Tibial artery (tissue), 4 donors: ENCODE data around the gene NUDT1.

Source experiments
- DNase-seq, 2 donors: peaks; one replicate each; pipeline ENCODE4 v3.0.0-alpha.2; 2019
- H3K27ac ChIP-seq, 2 donors: fragments of 200-600 bp; sonication (generic) in 1 of 2; 1 replicate in 1 of 2; 2 replicates in 1 of 2; pipeline ENCODE4 v1.5.1; 2018 to 2019; ENCODE audit warnings: mild to moderate bottlenecking in 1 of 2
- H3K27me3 ChIP-seq, 2 donors: fragments of 200-600 bp; sonication (generic) in 1 of 2; one replicate each; pipeline versions ENCODE4 v1.5.1 to v1.6.0; 2016 to 2019
- H3K36me3 ChIP-seq, 3 donors: fragments of 200-600 bp; sonication (generic) in 2 of 3; one replicate each; pipeline ENCODE4 v1.5.1; 2016 to 2019; ENCODE audit warnings: mild to moderate bottlenecking in 2 of 3
- H3K4me1 ChIP-seq, 4 donors: fragments of 200-600 bp; sonication (generic) in 2 of 4; 1 replicate in 3 of 4; 2 replicates in 1 of 4; pipeline ENCODE4 v1.5.1; 2016 to 2019
- H3K4me3 ChIP-seq, 2 donors: fragments of 200-600 bp; sonication (generic) in 1 of 2; 1 replicate in 1 of 2; 2 replicates in 1 of 2; pipeline ENCODE4 v1.5.1; 2018 to 2019; ENCODE audit warnings: mild to moderate bottlenecking in 2 of 2
- H3K9me3 ChIP-seq, 3 donors: fragments of 200-600 bp; sonication (generic) in 1 of 3; one replicate each; pipeline ENCODE4 v1.5.1; 2016 to 2019
- CTCF ChIP-seq, 2 experiments: fragments of 200-600 bp in 1 of 2; fragments of 450-650 bp in 1 of 2; IDR thresholded peaks; one replicate each; pipeline ENCODE4 v1.5.1; 2017 to 2019; ENCODE audit warnings: antibody characterized with exemption in 2 of 2, mild to moderate bottlenecking in 1 of 2, moderate library complexity in 1 of 2
- intact Hi-C: fragments of 100-400 bp; cut with DNase I; formaldehyde crosslinking; loops from one replicate; pipeline ENCODE4 v1.15.0; 2023; ENCODE audit warnings: low total_unique reads

The NUDT1 gene

GRCh38 chr7:2196381-2197378 lies 45.3 kb upstream of the NUDT1 start:
- intact Hi-C loops, result no loop called here
- Histone ChIP-seq H3K4me1 (no peaks in the 10 kb centered on the region), H3K4me3 (no peak overlapping the region), H3K27me3 (no peaks in the 10 kb centered on the region), H3K9me3 (peaks cover 0 to 9% (median 8%) of the 10 kb centered on the region in 3 donors), H3K36me3 (peaks cover 32 to 61% (median 43%) of the 10 kb centered on the region in 3 donors), H3K27ac (no peak overlapping the region)
- peak in 1 of 2 donors; percentile 55 for DNase-seq
- no peak for TF ChIP-seq CTCF (IDR thresholded peaks at IDR 0.05)

- H3K27me3 ChIP-seq, result no peaks in the 10 kb centered on the region
- H3K9me3 ChIP-seq, result peaks cover 0 to 9% (median 8%) of the 10 kb centered on the region in 3 donors
- no peak overlapping the region for H3K27ac ChIP-seq
- H3K4me1 ChIP-seq, result no peaks in the 10 kb centered on the region
- peak in 1 of 2 donors; percentile 48 for DNase-seq
- no peak overlapping the region for H3K4me3 ChIP-seq
- intact Hi-C loops, result no loop called here
- no peak for TF ChIP-seq CTCF (IDR thresholded peaks at IDR 0.05)
- H3K36me3 ChIP-seq, result peaks cover 32 to 67% (median 46%) of the 10 kb centered on the region in 3 donors
Measured at GRCh38 chr7:2197436-2198155, 44.4 kb upstream of the NUDT1 start.

- H3K27ac ChIP-seq, result no peak overlapping the region
- no peaks in the 10 kb centered on the region for H3K27me3 ChIP-seq
- peaks cover 32 to 63% (median 46%) of the 10 kb centered on the region in 3 donors for H3K36me3 ChIP-seq
- peaks cover 0 to 9% (median 8%) of the 10 kb centered on the region in 3 donors for H3K9me3 ChIP-seq
- no peak for TF ChIP-seq CTCF (IDR thresholded peaks at IDR 0.05)
- intact Hi-C loops, result no loop called here
- no peaks in the 10 kb centered on the region for H3K4me1 ChIP-seq
- peak in 1 of 2 donors; percentile 57 for DNase-seq
- no peak overlapping the region for H3K4me3 ChIP-seq
Measured at GRCh38 chr7:2198206-2198605, 43.8 kb upstream of the NUDT1 start.

- TF ChIP-seq CTCF (IDR thresholded peaks at IDR 0.05), result no peak
- no peaks in the 10 kb centered on the region for H3K4me1 ChIP-seq
- intact Hi-C loops, result no loop called here
- H3K4me3 ChIP-seq, result no peak overlapping the region
- DNase-seq, result no peak
- peaks cover 0 to 9% (median 8%) of the 10 kb centered on the region in 3 donors for H3K9me3 ChIP-seq
- no peaks in the 10 kb centered on the region for H3K27me3 ChIP-seq
- H3K36me3 ChIP-seq, result peaks cover 32 to 62% (median 46%) of the 10 kb centered on the region in 3 donors
- H3K27ac ChIP-seq, result no peak overlapping the region
Measured at GRCh38 chr7:2198760-2199159, 43.3 kb upstream of the NUDT1 start.

- no peak overlapping the region for H3K4me3 ChIP-seq
- peaks cover 0 to 9% (median 8%) of the 10 kb centered on the region in 3 donors for H3K9me3 ChIP-seq
- peaks cover 0 to 1% (median 0%) of the 10 kb centered on the region in 4 donors for H3K4me1 ChIP-seq
- peak in 1 of 2 donors; percentile 56 for DNase-seq
- intact Hi-C loops, result no loop called here
- H3K27me3 ChIP-seq, result no peaks in the 10 kb centered on the region
- no peak for TF ChIP-seq CTCF (IDR thresholded peaks at IDR 0.05)
- H3K36me3 ChIP-seq, result peaks cover 32 to 62% (median 46%) of the 10 kb centered on the region in 3 donors
- no peak overlapping the region for H3K27ac ChIP-seq
Measured at GRCh38 chr7:2199528-2199927, 42.5 kb upstream of the NUDT1 start.
